GM19438 (cell line): Measurements from ENCODE around the gene SHE.
"Not testable (repeated sequence)": the region's sequence is repeated elsewhere in the genome, so short reads cannot be mapped to it uniquely, and the experiment has no call there.

Experiments used
- ATAC-seq: cut with Tn5 transposase; IDR thresholded peaks from one replicate; pipeline ENCODE4 v1.9.1; 2021; ENCODE audit warnings: low read depth; ENCODE audit not compliant: unreplicated experiment

Gene SHE

DNA sequence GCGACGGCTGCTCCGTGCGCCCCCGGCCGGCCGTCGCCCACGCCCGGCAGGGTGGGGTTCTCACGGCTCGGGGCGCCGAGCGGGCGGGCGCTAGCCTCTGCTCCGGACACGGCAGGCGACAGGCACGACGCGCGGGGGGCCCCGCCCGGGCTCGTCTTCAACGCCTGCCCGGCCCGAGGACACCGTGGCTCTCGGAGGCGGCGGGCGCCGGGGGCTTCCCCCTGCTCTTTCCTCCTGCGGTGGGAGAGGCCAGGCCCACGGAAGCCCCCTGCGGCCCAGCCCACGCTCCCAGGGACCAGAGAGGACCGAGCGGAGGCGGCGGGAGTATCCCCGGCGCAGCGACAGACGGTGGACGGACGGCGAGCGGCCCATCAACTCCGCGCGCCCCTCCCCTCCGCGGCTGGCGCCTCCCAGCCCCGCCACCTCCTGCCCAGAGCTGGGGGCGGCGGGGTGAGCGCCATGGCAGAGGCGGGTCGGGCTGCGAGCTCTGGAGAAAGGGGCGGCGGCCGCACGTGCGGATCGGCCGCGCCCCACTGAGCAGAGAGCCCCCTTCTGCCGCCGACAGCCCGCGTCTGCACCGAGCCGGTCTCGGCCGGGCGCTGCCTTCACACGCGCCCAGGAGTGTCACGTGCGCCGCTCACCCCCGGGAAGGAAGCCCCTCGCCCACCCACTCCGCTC is at the start of gene SHE, which contains the start of gene TDRD10:
TSS of gene SHE (minus strand) at position 347 of the 678 bp plus-strand sequence. CDS start 386 bp downstream, outside the sequence.
TSS of gene TDRD10 (plus strand) at position 154 of the 678 bp plus-strand sequence. CDS start 4,685 bp downstream, outside the sequence.
- no peak for ATAC-seq

DNA sequence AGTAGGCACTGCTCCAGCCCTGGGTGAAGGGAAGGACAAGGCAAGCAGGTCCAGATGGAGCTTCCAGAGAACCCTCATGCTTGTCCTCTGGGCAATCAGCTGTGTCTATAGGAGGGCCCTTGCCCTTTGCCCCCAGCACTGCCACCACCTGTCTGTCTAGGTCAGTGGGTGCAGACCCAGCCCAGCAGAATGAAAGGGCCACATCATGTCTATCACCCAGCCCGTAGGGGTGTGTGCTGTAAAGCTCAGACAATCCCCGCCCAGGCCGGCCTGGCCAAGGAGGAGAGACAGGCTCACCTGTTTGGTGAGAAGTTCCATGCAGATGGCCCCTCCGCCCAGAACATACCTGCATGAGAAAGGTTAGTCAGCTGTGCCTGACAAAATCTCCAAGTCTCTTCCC is 49.3 kb upstream of the SHE start:
- no peak for ATAC-seq

DNA sequence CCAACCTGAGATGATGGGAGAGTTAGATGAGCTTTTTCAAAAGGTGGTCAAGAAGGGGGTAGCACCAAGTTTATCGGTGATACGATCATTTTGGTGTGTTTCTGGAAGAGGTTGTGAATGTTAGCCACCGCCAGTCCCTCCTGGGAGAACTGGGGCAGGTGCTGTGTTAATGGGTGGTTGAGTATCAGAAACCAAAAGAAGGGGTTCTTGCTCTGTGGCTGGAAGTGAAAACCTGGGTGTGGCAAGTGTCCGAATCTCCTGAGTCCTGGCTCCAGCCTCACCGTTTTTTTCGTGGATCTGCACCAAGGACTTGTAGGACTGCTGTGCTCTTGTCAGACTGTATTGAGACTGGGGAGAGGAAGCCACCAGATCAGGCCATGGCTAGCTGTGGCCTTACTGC is 48.4 kb upstream of the SHE start:
- ATAC-seq, result no peak

DNA sequence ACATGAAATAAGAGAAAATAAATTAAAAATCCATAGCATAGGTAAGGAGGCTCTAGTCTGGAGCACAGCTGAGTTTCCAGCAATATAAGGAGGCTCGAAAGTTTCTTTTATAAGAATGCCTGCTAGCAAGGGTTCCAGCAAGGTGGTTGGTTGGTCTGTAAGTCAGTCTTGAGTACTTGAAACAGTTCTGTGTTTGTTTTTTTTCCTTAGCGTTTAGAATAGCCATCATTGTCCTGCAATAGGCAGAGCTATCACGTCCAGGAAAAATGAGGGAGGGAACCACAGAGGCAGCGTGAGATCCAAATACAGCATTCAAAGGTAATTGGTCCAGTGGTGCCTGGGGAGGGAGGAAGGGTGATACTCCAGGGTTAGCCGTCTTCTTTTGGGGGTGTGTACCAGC is 47.9 kb upstream of the SHE start:
- no peak for ATAC-seq

DNA sequence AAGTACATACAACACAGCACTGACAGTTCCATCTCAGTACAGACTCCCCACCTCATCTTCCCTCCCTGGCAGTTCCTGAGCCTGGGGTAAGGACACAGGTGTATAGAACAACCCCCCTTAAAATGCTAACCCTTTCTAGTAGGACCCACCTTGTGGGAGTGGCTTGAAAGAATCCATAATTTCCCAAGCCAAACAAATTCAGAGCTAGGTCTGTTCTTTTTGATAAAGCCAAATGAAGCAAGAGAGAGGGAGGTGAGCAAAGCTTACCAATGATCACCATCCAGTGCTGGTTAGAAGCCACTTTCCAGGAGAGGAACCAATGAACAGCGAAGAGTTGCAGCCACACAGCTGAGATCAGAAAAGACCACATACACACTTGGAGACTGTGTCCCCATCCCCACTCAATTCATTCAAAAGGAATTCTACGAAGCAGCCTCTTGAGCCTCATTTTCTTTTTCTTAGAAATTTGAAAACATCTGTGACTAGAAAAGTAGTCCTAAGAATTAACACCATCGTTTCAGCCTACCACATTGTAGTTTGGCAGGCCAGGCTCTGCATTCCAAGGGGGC is 47.1 kb upstream of the SHE start:
- no peak for ATAC-seq

DNA sequence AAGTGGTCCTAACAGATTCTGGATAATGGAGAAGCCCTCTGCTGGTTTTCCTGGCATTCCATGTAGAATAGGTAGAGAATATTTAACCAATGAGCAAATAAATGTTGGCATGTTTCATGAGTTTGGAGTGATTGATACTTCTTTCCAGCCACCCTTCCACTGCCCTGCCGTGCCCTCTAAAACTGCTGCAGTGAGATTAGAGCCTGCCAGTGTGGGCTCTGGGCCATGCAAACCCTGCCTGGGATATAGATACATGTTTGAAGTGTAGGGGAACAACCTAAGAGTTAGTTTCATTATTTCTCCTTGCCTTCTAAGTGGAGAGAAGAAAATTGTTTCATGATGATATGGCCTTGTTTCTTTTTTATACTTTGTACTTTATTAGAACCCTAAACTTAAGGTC is 45.8 kb upstream of the SHE start:
- ATAC-seq, result no peak

DNA sequence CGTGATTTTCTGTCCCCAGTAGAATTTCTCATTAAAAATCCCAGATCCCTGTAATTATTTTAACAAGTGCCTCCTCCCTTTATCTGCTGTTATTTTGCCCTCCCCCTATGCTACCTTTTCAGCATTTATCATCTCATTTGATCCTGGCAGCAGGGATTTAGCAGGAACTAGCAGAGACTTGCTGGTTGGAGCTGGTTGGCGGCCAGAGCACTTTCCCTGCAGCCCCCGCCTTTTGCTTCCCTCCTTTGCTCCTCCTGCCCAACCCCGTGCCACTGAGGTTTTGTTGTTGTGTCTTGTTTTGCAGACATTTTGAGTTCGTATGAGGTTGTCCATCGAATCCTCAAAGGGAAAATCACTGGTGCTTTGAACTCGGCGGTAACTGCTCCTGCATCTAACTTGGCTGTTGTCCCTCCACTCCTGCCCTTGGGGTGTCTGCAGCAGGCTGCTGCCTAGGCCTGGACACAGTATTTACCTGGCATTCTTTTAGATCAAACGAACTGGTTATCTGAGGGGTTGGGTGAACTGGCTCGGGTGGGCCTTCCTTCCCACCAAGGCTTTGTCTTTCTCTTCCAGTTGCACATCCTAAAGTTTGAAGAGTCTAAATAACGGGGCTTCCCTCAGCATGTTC is 45.0 kb upstream of the SHE start:
- ATAC-seq, result no peak

DNA sequence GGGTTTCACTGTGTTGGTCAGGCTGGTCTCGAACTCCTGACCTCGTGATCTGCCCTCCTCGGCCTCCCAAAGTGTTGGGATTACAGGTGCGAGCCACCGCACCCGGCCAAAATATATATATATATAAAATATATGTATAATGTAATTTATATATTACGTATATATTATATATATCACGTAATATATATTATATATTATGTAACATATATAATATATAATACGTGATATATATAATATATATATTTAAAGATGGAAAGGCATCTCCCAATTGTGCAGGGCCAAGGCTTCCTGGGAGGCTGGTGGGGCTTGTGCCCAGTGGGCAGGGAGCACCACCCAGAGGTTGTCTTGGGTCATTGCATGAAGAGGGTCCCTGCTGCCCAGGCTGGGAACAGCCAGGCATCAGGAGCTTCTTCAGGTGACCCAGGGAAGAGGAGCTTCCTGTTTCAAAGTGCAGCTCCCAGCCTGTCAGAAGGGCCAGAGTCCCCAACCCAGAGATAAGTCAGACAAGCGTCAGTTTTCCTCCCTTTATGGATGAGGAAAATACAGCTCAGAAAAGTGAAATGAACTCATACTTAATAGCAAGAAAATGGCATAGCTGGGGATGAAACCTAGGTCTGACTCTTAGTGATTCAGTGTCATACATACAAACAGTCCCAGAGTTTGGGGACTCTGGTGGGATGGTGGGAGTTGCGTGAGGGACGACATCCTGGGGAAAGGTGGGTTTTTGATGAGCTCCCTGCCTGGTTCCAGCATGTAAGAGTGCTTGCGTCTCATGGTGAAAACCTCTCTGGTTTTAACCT is 44.3 kb upstream of the SHE start:
- ATAC-seq, result no peak

DNA sequence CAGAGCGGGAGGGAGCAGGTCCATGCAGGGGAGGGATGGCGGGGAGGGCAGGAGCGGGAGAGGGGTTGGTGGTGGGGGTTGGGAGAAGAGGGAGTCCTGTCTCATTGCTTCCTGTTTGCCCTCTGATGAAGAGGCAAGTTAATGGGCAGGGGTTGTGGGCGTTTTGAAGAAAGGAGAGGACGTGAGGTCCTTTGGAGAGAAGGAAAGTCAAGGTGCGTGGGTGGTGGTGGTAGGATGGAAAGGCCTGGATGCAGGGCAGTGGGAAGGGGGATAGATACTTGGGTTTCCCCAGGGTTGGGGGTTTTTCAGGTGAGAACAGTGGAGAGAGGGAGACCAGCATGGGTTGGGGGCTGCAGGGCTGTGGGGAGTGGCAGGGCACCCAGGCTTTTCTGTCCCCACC is 39.0 kb upstream of the SHE start:
- no peak for ATAC-seq

DNA sequence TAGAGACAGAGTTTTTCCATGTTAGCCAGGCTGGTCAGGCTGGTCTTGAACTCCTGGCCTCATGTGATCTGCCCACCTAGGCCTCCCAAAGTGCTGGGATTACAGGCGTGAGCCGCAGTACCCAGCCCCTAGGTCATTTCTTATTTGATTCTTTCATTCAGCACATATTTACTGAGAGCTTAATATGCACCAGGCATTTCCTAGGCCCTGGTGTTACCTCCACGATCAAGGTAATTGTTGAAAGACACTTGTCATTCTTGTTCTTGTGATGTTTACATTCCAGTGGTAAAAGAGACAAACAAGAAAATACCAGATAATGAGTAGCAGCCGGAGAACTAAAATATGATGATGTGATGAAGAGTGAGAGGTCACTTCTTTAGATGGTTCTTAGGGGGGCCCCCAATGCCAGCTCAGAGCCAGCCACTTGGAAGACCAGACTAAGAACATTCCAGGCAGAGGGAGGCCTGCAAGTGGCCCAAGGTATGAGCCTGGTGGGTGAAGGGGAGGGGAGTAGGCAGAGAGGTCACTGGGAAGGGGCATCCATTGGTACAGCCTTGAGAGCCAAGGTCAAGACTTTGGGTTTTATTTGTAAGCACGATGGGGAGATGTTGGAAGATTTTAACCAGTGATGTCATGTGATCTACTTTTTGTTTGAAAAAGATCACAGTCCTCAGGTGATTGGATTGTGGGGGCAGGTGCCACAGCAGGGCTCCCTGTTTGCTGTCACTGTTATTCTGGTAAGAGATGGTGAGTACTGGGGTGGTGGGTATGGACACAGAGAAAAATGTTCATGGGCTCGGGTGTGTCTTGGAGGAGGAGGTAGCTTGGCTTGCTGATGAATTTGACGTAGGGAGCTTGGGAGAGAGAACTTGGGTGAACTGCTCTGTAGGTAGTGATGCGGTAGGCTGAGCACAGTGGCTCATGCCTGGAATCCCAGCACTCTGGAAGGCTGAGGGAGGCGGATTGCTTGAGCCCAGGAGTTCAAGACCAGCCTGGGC is 37.6 kb upstream of the SHE start:
- ATAC-seq, result no peak

DNA sequence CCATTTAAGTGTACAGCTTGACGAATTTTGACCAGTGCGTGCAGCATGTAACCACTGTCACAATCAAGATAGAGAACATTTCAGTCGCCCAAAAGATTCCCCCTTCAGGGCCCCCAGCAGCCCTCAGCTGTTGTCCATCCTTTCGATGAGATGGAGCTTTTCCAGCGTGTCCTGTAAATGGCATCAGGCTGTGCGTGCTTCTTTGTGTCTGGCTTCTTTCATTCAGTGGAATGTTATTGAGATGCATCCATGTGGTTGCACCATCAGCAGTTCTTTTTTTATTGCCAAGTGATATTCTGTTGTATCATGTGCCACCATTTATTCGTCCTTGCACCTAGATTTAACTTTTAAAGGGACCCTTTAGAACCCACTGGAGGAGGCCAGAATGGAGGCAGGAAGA is 34.4 kb upstream of the SHE start:
- ATAC-seq, result no peak

DNA sequence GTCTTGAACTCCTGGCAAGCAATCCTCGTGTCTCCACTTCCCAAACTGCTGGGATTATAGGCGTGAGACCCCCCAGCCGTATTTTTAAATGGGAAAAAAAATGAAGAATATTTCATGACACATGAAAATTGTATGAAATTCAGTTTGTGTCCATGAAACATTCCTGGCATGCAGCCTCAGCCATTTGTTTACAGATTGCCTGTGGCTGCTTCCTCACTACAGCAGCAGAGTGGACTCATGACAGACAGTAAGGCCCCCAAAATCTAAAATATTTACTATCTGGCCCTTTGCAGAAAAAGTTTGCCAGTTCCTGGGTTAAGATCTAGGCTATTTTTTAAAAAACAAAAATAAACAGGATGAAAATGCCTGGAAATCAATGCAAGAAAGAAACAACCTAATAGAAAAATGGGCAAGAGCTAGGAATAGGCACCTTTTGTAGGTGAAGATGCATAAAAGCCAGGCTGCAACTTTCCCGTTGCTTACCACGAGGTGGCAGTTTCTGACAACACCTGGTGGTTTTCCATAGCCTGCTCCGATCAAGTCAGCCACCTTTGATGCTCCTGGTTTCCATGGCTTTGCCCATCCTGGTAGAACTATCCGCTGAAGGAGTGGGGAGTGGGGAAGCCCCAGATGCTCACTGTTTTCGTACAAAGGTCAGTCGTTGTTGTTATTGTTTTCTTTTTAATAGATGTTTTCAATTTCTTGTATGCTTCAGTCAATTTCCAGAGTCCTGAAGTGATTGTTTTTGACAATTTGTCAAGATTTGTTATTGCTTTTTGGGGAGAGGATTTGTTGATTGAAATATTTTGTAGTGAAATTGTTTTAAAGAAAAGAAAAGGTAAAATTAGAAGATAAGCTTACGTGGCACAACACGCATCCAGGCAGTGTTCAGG is 32.0 kb upstream of the SHE start:
- no peak for ATAC-seq

DNA sequence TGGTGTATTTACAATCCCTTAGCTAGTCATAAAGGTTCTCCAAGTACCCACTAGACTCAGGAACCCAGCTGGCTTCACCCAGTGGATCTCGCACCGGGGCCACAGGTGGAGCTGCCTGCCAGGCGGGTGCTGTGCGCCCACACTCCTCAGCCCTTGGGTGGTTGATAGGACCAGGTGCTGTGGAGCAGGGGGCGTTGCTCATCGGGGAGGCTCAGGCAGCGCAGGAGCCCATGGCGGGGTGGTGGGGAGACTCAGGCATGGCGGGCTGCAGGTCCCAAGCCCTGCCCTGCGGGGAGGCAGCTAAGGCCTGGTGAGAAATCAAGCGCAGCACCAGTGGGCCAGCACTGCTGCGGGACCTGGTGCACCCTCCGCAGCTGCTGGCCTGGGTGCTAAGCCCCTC is 29.7 kb upstream of the SHE start:
- ATAC-seq, result not testable (repeated sequence)

DNA sequence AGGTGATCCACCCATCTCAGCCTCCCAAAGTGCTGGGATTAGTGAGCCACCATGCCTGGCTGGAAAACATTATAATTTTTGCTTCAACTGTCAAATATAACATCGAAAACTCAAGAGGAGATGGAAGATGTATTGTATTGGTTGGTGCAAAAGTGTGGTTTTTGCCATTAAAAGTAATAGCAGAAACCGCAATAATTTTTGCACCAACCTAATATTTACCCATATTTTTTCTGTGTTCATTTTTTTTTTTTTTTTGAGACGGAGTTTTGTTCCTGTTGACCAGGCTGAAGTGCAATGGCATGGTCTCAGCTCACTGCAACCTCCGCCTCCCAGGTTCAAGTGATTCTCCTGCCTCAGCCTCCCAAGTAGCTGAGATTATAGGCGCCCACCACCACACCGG is 27.1 kb upstream of the SHE start:
- ATAC-seq, result no peak

DNA sequence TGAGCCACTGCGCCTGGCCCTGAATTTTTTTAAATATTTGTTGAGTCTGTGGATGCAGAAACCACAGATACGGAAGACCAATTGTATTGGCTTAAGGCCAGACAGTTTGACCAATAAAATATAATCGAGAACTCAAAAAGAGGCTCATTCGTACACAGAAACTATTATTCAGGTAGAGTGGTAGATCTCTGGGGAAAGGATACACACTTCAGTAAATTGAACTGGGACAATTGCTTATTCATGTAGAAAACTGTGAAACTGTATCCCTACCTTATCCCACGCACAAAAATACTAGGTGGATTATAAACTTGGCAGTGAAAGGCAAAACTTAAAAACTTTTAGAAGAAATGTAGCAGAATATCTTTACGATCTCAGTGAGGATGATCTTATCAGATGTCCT is 25.0 kb upstream of the SHE start:
- ATAC-seq, result no peak

DNA sequence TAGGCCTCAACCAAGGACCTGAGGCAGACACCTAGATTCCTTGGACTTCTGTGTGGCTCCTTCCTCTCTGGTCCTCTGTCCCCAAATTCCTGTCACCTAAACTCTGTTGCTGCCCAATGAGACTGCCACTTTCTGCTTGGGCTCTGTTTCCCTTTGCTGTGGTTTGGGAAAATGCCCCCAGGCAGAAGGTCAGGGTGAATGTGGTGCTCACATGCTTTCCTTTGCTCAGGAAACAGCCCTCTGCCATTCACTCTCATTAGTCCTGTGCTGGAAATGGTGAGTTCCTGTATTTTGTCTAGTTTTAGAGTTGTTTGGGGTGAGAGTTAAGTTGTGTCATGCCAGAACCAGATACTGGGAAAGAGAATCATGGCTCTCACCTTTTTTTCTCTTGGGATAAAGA is 22.7 kb upstream of the SHE start:
- ATAC-seq, result no peak

DNA sequence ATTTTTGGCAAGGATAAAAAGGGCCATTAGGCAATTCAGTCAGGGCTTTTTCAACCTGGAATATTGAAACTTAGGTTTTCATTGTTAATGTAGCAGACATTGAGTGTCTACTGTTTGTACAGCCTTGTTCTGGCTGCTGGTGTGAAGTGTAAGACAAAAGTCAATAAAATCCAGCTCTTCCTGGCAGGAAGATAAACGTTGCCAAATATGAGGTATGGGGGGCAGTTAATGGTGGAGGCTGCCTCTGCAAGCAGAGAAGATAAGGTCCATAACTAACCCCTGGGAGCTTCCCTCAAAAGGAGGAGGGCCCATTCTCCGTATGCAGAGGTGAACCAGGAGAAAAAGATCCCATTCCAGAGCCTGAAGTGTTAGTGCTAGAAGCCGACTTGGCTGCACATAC is 19.5 kb upstream of the SHE start:
- ATAC-seq, result no peak

DNA sequence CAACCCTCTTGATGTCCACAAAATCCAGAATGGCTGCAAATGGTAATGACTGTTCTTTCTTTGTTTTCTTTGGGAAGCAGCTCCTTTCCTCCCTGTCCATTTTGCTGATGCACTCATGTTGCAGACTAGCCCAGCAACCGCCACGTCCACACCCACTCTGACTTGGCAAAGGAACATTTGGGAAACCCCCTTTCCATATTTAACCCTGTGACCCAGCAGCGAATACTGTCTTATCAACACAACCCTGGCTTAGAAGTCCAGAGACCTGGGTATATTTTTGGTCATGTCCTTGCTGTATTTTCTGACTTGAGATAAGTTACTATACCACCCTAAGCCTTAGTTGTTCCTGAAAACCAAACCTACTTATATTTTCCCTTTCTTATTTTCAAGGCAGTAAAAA is 18.1 kb upstream of the SHE start:
- no peak for ATAC-seq

DNA sequence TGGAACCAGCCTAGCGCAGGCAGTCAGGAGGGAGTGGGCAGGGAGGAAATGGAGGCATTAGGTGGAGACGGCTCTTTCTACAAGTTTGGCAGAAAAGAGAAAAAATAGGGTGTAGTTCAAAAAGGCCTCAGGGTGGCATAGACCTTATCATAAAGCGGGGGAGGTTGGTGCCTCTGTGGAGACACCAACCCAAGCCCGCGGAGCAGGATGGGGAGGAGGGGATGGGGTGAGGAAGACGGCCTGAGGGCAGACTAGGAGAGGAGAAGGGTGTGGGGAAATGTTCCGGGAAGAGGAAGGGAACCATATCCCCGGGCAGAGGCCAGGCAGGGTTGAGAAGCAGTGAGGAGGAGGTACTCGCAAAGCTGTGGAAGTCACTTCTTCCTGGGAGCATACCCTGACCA is 17.4 kb upstream of the SHE start:
- ATAC-seq, result no peak
